ENCODE results near the gene USO1.
A peak's percentile ranks its signal among the peaks of the same experiment; 100 is the strongest.
"Not testable (repeated sequence)": the region's sequence is repeated elsewhere in the genome, so short reads cannot be mapped to it uniquely, and the experiment has no call there.

The USO1 gene, protein sequence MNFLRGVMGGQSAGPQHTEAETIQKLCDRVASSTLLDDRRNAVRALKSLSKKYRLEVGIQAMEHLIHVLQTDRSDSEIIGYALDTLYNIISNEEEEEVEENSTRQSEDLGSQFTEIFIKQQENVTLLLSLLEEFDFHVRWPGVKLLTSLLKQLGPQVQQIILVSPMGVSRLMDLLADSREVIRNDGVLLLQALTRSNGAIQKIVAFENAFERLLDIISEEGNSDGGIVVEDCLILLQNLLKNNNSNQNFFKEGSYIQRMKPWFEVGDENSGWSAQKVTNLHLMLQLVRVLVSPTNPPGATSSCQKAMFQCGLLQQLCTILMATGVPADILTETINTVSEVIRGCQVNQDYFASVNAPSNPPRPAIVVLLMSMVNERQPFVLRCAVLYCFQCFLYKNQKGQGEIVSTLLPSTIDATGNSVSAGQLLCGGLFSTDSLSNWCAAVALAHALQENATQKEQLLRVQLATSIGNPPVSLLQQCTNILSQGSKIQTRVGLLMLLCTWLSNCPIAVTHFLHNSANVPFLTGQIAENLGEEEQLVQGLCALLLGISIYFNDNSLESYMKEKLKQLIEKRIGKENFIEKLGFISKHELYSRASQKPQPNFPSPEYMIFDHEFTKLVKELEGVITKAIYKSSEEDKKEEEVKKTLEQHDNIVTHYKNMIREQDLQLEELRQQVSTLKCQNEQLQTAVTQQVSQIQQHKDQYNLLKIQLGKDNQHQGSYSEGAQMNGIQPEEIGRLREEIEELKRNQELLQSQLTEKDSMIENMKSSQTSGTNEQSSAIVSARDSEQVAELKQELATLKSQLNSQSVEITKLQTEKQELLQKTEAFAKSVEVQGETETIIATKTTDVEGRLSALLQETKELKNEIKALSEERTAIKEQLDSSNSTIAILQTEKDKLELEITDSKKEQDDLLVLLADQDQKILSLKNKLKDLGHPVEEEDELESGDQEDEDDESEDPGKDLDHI

DNA sequence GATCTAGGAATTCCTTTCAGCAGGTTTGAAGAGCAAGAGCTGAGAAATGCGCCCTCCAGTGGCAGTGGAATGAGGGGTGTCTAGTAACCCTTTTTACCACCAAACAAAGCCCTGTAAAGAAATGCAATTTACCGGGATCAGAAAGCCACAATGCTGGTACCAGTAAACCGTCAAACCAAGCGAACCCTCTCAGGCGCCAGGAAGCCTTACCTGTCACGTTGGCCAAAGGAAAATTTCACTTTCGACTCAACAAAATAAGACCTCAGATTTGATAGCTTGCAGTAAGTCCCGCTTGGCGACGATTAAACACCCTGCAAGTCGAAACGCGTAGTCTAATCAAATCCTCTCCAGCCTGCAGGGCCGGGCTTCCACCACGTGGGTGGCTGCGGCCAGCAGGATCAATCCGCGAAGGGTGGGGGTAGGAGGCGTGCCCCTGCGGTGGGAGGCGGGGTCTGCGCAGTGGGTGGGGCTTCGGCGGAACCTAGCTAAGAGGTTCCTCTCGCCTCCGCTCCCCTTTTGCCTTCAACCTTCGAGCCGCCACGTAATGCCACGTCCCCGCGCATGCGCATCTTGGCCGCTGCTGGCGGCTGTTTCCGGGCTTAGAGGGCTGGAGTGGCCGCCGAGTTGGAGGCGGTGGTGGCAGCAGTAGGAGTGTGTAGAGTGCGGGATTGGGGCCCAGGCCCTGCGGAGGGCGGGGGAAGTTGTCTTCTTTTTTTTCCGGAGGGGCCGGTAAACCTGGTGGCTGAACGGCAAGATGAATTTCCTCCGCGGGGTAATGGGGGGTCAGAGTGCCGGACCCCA lies at the start of gene USO1:
USO1 (plus strand) TSS at position 512 of the 801 bp plus-strand sequence; CDS start at position 755, 243 bp downstream.
- in situ Hi-C loops (cut with MboI; ENCODE audit: low pct_unique_long_range_greater_than_20kb, low sequenced_read_pairs) = no loop called here
- DNase-seq = peak; percentile 99

- no peak for DNase-seq
- in situ Hi-C loops (cut with MboI; ENCODE audit: low pct_unique_long_range_greater_than_20kb, low sequenced_read_pairs) = no loop called here
Measured at GRCh38 chr4:75675004-75675531, 49.3 kb upstream of the USO1 start.

GRCh38 chr4:75678473-75678872 lies 45.9 kb upstream of the USO1 start:
- in situ Hi-C loops (cut with MboI; ENCODE audit: low pct_unique_long_range_greater_than_20kb, low sequenced_read_pairs) = no loop called here
- no peak for DNase-seq

DNA sequence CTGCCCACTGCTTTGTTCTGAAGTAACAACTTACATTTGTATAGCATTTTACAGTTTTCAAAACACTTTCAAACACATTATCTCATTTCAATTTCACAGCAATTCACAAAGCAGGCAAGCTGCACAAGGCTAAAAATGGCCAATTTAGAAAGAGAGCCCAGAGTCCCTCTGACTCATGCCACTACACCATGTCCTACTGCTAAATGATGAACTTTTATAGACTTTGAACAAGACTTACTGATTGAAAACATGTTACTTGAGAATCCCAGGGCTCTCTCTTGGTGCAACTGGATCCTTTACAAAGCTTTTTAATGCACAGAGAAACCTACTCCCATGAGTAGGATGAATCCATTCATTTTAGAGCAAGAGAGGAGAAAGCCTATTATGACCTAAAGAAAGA lies 45.4 kb upstream of the USO1 start:
- in situ Hi-C loops (cut with MboI; ENCODE audit: low pct_unique_long_range_greater_than_20kb, low sequenced_read_pairs) = no loop called here
- no peak for DNase-seq

DNA sequence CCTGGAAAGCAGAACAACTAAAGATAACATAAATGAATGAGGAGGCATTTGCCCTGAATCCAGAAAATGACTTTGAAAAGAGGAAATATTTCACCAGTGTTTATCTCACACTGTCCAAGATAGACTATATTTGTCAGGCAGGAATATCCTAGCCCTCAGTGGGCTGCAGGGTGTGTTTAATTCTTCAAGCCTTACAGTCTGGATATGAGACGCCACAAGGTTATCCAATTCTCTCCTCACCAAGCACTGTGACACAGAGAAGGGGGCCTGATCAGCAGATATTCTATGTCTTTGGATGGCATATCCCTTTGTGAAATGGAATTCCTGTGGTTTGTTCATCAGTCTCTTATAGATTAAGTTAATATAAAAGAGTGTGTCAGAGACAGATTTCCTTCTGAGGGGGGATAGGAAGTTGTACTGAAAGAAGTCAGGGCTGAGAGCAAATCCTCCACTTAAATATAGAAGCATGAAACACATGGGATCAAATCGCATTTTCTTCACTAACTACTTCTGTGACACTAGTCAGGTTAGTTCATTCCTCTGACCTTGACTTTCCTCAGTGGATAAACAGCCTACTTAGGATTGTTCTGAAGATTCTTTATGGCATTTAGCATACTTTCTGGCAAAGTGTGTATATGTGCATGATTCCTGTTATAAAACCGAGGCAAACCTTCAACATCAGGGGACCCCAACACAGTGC lies 44.4 kb upstream of the USO1 start:
- in situ Hi-C loops (cut with MboI; ENCODE audit: low pct_unique_long_range_greater_than_20kb, low sequenced_read_pairs) = no loop called here
- no peak for DNase-seq

DNA sequence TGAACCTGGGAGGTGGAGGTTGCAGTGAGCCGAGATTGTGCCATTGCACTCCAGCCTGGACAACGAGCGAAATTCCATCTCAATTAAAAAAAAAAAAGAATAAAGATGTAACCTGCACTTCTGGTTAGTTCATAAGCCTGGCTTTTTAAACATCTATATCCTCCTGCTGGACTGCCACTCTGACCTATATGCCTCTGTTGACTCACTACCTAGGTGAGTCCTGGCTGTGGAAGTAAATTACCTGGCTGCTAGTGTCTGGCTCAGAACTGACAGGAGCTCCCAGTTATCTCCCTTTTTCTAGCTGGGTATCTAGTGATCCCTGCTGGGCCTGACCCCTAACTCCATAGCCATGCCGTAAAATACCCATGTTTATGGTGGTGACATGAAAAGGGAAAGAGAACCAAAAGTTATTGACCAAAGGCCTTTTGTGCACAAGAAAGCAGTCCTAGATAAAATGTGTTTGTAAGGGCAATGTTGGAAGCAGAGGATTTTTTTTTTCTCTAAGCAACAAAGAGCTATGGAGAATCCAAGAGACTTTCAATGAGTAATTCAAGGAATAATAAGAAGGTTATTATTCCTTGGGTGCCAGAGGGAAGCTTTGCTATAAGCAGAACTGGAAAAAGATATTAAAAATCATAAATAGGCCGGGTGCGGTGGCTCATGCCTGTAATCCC lies 40.8 kb upstream of the USO1 start:
- in situ Hi-C loops (cut with MboI; ENCODE audit: low pct_unique_long_range_greater_than_20kb, low sequenced_read_pairs) = no loop called here

DNA sequence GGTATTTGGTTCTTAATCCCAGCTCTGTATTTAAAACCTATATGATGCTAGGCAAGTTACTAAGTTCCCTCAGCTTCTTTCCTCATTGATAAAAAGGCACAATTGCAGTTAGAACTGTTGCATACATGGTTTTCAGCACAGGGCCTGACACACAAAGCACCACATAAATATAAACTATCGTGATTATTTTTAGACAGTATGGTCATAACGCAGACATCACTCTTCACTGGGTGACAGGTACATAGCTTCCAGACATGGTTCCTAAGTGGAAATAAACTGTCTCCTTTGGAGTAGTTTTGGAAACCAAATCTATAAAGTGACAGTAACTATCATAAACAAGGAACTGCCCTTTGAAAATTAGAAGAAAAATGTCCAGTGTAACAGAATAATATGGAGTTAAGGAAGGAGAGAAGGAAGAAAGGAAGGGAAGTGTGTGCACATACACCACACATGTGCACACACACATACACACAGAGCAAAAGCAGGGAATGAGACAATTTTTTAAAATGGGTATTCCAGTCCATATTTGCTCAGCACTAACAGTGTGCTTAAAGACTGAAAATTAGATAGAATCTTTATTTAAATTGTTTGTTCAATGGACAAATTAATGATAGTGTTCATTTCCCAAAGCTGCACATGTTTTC lies 38.7 kb upstream of the USO1 start:
- in situ Hi-C loops (cut with MboI; ENCODE audit: low pct_unique_long_range_greater_than_20kb, low sequenced_read_pairs) = no loop called here
- DNase-seq = no peak

More for the DNA sequence above, 40.8 kb upstream of the USO1 start:
- no peak for DNase-seq

DNA sequence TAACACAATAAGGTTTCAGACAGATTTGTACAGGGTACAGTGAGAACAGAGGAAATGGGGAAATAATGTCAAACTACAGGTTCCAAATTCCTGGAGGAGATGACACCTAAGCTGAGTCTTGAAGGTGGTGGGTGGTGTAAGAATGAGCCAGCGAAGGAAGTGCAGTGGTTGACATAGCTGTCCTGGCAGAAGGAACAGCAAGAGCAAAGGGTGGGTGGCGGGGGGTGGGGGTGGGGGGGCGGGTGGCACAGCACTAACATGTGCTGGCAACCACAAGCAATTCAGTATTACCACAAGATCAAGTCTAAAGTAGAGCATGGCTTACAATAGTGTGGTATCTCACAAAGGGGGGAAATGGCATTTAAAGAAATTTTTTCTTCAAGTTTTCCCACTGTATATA lies 38.0 kb upstream of the USO1 start:
- DNase-seq = no peak
- in situ Hi-C loops (cut with MboI; ENCODE audit: low pct_unique_long_range_greater_than_20kb, low sequenced_read_pairs) = no loop called here

GRCh38 chr4:75687125-75687524 lies 37.3 kb upstream of the USO1 start:
- DNase-seq; in situ Hi-C loops (cut with MboI; ENCODE audit: low pct_unique_long_range_greater_than_20kb, low sequenced_read_pairs): not testable (repeated sequence)

DNA sequence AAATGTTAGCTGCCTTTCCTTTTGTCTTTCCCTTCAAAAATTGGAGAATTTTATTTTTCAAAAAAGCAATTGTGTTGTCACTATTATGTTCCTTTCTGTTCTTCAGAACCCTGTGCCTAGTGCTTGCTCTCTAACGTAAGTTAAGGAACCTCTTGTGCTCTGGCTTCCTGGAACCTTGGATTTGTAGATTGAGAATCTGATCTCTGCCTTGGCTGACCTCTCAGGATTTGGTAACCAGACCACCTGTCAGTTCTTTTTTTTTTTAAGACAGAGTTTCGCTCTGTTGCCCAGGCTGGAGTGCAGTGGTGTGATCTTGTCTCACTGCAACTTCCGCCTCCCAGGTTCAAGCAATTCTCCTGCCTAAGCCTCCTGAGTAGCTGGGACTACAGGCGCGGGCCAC lies 32.3 kb upstream of the USO1 start:
- in situ Hi-C loops (cut with MboI; ENCODE audit: low pct_unique_long_range_greater_than_20kb, low sequenced_read_pairs); DNase-seq: not testable (repeated sequence)

DNA sequence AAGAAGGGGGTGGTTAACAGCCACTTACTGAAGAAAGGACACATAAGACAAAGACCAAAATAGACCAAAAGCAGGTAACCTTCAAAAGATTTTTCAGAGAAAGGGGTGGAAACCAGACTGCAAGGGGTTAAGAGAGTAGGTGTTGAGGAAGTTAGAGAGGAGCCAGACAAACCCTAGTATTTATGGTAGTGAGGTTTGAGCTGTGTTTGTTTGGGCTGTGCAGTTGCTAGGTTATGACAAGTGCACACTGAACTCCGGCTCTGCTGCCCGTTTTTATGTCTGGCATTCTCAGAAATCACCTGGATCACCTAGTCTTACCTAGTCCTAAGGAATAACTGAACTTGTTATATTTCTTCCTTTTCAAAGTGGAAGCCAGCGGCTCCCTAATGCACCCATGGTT lies 28.3 kb upstream of the USO1 start:
- in situ Hi-C loops (cut with MboI; ENCODE audit: low pct_unique_long_range_greater_than_20kb, low sequenced_read_pairs) = no loop called here
- DNase-seq = peak; percentile 30

- DNase-seq = no peak
- in situ Hi-C loops (cut with MboI; ENCODE audit: low pct_unique_long_range_greater_than_20kb, low sequenced_read_pairs) = no loop called here
Measured at GRCh38 chr4:75696581-75696980, 27.8 kb upstream of the USO1 start.

- DNase-seq = peak; percentile 79
- in situ Hi-C loops (cut with MboI; ENCODE audit: low pct_unique_long_range_greater_than_20kb, low sequenced_read_pairs) = no loop called here
Measured at GRCh38 chr4:75698162-75698962, 26.0 kb upstream of the USO1 start.

- in situ Hi-C loops (cut with MboI; ENCODE audit: low pct_unique_long_range_greater_than_20kb, low sequenced_read_pairs) = no loop called here
- DNase-seq = no peak
Measured at GRCh38 chr4:75698963-75699228, 25.5 kb upstream of the USO1 start.

DNA sequence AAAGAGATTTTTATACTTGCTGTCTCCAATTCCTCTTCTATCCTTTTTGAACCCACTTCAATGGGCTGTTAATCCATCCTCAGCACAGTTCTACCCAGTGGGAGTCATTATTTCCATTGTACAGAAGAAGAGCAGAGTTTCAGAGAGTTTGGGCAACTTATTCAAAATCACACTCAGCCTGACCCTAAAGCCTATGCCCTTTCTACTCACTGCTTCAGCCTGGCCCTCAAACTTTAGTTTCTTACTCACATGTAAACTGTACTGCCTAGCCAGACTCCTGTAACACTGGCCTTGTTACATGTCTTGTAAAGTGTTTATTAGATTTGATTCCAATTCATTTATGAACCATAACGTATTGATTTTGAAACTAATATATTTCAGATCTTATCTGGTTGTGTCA lies 25.1 kb upstream of the USO1 start:
- DNase-seq = no peak
- in situ Hi-C loops (cut with MboI; ENCODE audit: low pct_unique_long_range_greater_than_20kb, low sequenced_read_pairs) = no loop called here

GRCh38 chr4:75702919-75703411 lies 21.4 kb upstream of the USO1 start:
- DNase-seq = no peak
- in situ Hi-C loops (cut with MboI; ENCODE audit: low pct_unique_long_range_greater_than_20kb, low sequenced_read_pairs) = no loop called here

All from KBM-7 (cell line).